ENCODE results near the gene DUSP22.

DUSP22 gene

GRCh38 chr6:256169-256568, 36.1 kb upstream of the DUSP22 start:
- H3K27ac ChIP-seq (ENCODE audit: insufficient read depth, low read depth, low read length, poor library complexity, severe bottlenecking): no peak overlapping the region
- H3K36me3 ChIP-seq (ENCODE audit: control insufficient read depth, insufficient read depth, low read length): no peaks in the 10 kb centered on the region
- no peaks in the 10 kb centered on the region for H3K27me3 ChIP-seq (ENCODE audit: control insufficient read depth, insufficient read depth, low read length, poor library complexity, severe bottlenecking)
- no peaks in the 10 kb centered on the region for H3K9me3 ChIP-seq (ENCODE audit: control insufficient read depth, low read length)
- WGBS, 2 experiments: 96 to 98% methylated on average over 9 of the region's 9 CpGs
- no peak overlapping the region for H3K4me3 ChIP-seq (ENCODE audit: insufficient read depth, low read depth, low read length)
- H3K4me1 ChIP-seq (ENCODE audit: control insufficient read depth, insufficient read depth, low read length): no peaks in the 10 kb centered on the region

- Histone ChIP-seq H3K27me3 (ENCODE audit: control insufficient read depth, insufficient read depth, low read length, poor library complexity, severe bottlenecking) (no peaks in the 10 kb centered on the region), H3K4me1 (ENCODE audit: control insufficient read depth, insufficient read depth, low read length) (no peaks in the 10 kb centered on the region), H3K27ac (ENCODE audit: insufficient read depth, low read depth, low read length, poor library complexity, severe bottlenecking) (no peak overlapping the region), H3K4me3 (ENCODE audit: insufficient read depth, low read depth, low read length) (no peak overlapping the region), H3K36me3 (ENCODE audit: control insufficient read depth, insufficient read depth, low read length) (no peaks in the 10 kb centered on the region), H3K9me3 (ENCODE audit: control insufficient read depth, low read length) (no peaks in the 10 kb centered on the region)
- WGBS, 2 experiments: 86 to 89% methylated on average over 8 of the region's 8 CpGs
Measured at GRCh38 chr6:257031-257725, 35.1 kb upstream of the DUSP22 start.

- no peaks in the 10 kb centered on the region for H3K27me3 ChIP-seq (ENCODE audit: control insufficient read depth, insufficient read depth, low read length, poor library complexity, severe bottlenecking)
- H3K9me3 ChIP-seq (ENCODE audit: control insufficient read depth, low read length): no peaks in the 10 kb centered on the region
- 62 to 76% methylated on average over 1 of the region's 1 CpG for WGBS, 2 experiments
- H3K4me1 ChIP-seq (ENCODE audit: control insufficient read depth, insufficient read depth, low read length): no peaks in the 10 kb centered on the region
- H3K27ac ChIP-seq (ENCODE audit: insufficient read depth, low read depth, low read length, poor library complexity, severe bottlenecking): no peak overlapping the region
- no peak overlapping the region for H3K4me3 ChIP-seq (ENCODE audit: insufficient read depth, low read depth, low read length)
- H3K36me3 ChIP-seq (ENCODE audit: control insufficient read depth, insufficient read depth, low read length): no peaks in the 10 kb centered on the region
Measured at GRCh38 chr6:257774-258173, 34.5 kb upstream of the DUSP22 start.

GRCh38 chr6:259316-259715, 33.0 kb upstream of the DUSP22 start:
- Histone ChIP-seq H3K36me3 (ENCODE audit: control insufficient read depth, insufficient read depth, low read length) (no peaks in the 10 kb centered on the region), H3K27me3 (ENCODE audit: control insufficient read depth, insufficient read depth, low read length, poor library complexity, severe bottlenecking) (no peaks in the 10 kb centered on the region), H3K27ac (ENCODE audit: insufficient read depth, low read depth, low read length, poor library complexity, severe bottlenecking) (no peak overlapping the region), H3K9me3 (ENCODE audit: control insufficient read depth, low read length) (no peaks in the 10 kb centered on the region), H3K4me1 (ENCODE audit: control insufficient read depth, insufficient read depth, low read length) (no peaks in the 10 kb centered on the region), H3K4me3 (ENCODE audit: insufficient read depth, low read depth, low read length) (no peak overlapping the region)
- 87 to 89% methylated on average over 5 of the region's 5 CpGs for WGBS, 2 experiments

- 82 to 83% methylated on average over 4 to 5 of the region's 5 CpGs for WGBS, 2 experiments
- Histone ChIP-seq H3K4me1 (ENCODE audit: control insufficient read depth, insufficient read depth, low read length) (no peaks in the 10 kb centered on the region), H3K36me3 (ENCODE audit: control insufficient read depth, insufficient read depth, low read length) (no peaks in the 10 kb centered on the region), H3K4me3 (ENCODE audit: insufficient read depth, low read depth, low read length) (no peak overlapping the region), H3K27me3 (ENCODE audit: control insufficient read depth, insufficient read depth, low read length, poor library complexity, severe bottlenecking) (no peaks in the 10 kb centered on the region), H3K27ac (ENCODE audit: insufficient read depth, low read depth, low read length, poor library complexity, severe bottlenecking) (no peak overlapping the region), H3K9me3 (ENCODE audit: control insufficient read depth, low read length) (no peaks in the 10 kb centered on the region)
Measured at GRCh38 chr6:259901-260508, 32.3 kb upstream of the DUSP22 start.

GRCh38 chr6:264626-265025, 27.7 kb upstream of the DUSP22 start:
- Histone ChIP-seq H3K4me3 (ENCODE audit: insufficient read depth, low read depth, low read length) (no peak overlapping the region), H3K27me3 (ENCODE audit: control insufficient read depth, insufficient read depth, low read length, poor library complexity, severe bottlenecking) (no peaks in the 10 kb centered on the region), H3K9me3 (ENCODE audit: control insufficient read depth, low read length) (no peaks in the 10 kb centered on the region), H3K27ac (ENCODE audit: insufficient read depth, low read depth, low read length, poor library complexity, severe bottlenecking) (no peak overlapping the region), H3K4me1 (ENCODE audit: control insufficient read depth, insufficient read depth, low read length) (no peaks in the 10 kb centered on the region), H3K36me3 (ENCODE audit: control insufficient read depth, insufficient read depth, low read length) (no peaks in the 10 kb centered on the region)
- WGBS, 2 experiments: 88 to 94% methylated on average over 2 of the region's 2 CpGs

- no peaks in the 10 kb centered on the region for H3K27me3 ChIP-seq (ENCODE audit: control insufficient read depth, insufficient read depth, low read length, poor library complexity, severe bottlenecking)
- WGBS, 2 experiments: 84 to 94% methylated on average over 1 to 5 of the region's 5 CpGs
Measured at GRCh38 chr6:268394-268935, 23.8 kb upstream of the DUSP22 start.

GRCh38 chr6:273551-274058, 18.7 kb upstream of the DUSP22 start:
- Histone ChIP-seq H3K4me1 (ENCODE audit: control insufficient read depth, insufficient read depth, low read length) (no peaks in the 10 kb centered on the region), H3K27ac (ENCODE audit: insufficient read depth, low read depth, low read length, poor library complexity, severe bottlenecking) (no peak overlapping the region), H3K36me3 (ENCODE audit: control insufficient read depth, insufficient read depth, low read length) (no peaks in the 10 kb centered on the region), H3K27me3 (ENCODE audit: control insufficient read depth, insufficient read depth, low read length, poor library complexity, severe bottlenecking) (no peaks in the 10 kb centered on the region), H3K9me3 (ENCODE audit: control insufficient read depth, low read length) (no peaks in the 10 kb centered on the region), H3K4me3 (ENCODE audit: insufficient read depth, low read depth, low read length) (no peak overlapping the region)
- 69% methylated on average over 2 of the region's 2 CpGs for WGBS, 2 experiments

More at GRCh38 chr6:268394-268935, 23.8 kb upstream of the DUSP22 start:
- Histone ChIP-seq H3K4me1 (ENCODE audit: control insufficient read depth, insufficient read depth, low read length) (no peaks in the 10 kb centered on the region), H3K9me3 (ENCODE audit: control insufficient read depth, low read length) (no peaks in the 10 kb centered on the region), H3K4me3 (ENCODE audit: insufficient read depth, low read depth, low read length) (no peak overlapping the region), H3K27ac (ENCODE audit: insufficient read depth, low read depth, low read length, poor library complexity, severe bottlenecking) (no peak overlapping the region), H3K36me3 (ENCODE audit: control insufficient read depth, insufficient read depth, low read length) (no peaks in the 10 kb centered on the region)

- H3K4me3 ChIP-seq (ENCODE audit: insufficient read depth, low read depth, low read length): no peak overlapping the region
- 87 to 89% methylated on average over 2 of the region's 2 CpGs for WGBS, 2 experiments
- H3K36me3 ChIP-seq (ENCODE audit: control insufficient read depth, insufficient read depth, low read length): no peaks in the 10 kb centered on the region
- H3K4me1 ChIP-seq (ENCODE audit: control insufficient read depth, insufficient read depth, low read length): no peaks in the 10 kb centered on the region
- no peaks in the 10 kb centered on the region for H3K9me3 ChIP-seq (ENCODE audit: control insufficient read depth, low read length)
- H3K27me3 ChIP-seq (ENCODE audit: control insufficient read depth, insufficient read depth, low read length, poor library complexity, severe bottlenecking): no peaks in the 10 kb centered on the region
- no peak overlapping the region for H3K27ac ChIP-seq (ENCODE audit: insufficient read depth, low read depth, low read length, poor library complexity, severe bottlenecking)
Measured at GRCh38 chr6:277746-278145, 14.5 kb upstream of the DUSP22 start.

- Histone ChIP-seq H3K27me3 (ENCODE audit: control insufficient read depth, insufficient read depth, low read length, poor library complexity, severe bottlenecking) (no peaks in the 10 kb centered on the region), H3K36me3 (ENCODE audit: control insufficient read depth, insufficient read depth, low read length) (no peaks in the 10 kb centered on the region), H3K4me1 (ENCODE audit: control insufficient read depth, insufficient read depth, low read length) (no peaks in the 10 kb centered on the region), H3K9me3 (ENCODE audit: control insufficient read depth, low read length) (no peaks in the 10 kb centered on the region), H3K27ac (ENCODE audit: insufficient read depth, low read depth, low read length, poor library complexity, severe bottlenecking) (no peak overlapping the region), H3K4me3 (ENCODE audit: insufficient read depth, low read depth, low read length) (no peak overlapping the region)
- WGBS, 2 experiments: 88 to 93% methylated on average over 5 of the region's 5 CpGs
Measured at GRCh38 chr6:278494-278893, 13.8 kb upstream of the DUSP22 start.

Data from ectodermal cell (in vitro differentiated cells).